HG03469 (cell line): Measurements from ENCODE around the gene NSMF.
"Not testable (repeated sequence)": the region's sequence is repeated elsewhere in the genome, so short reads cannot be mapped to it uniquely, and the experiment has no call there.

Source experiments
- ATAC-seq: cut with Tn5 transposase; IDR thresholded peaks from one replicate; pipeline ENCODE4 v1.9.1; 2021; ENCODE audit warnings: mild to moderate bottlenecking, moderate library complexity, moderate number of reproducible peaks; ENCODE audit not compliant: unreplicated experiment

The NSMF gene

DNA sequence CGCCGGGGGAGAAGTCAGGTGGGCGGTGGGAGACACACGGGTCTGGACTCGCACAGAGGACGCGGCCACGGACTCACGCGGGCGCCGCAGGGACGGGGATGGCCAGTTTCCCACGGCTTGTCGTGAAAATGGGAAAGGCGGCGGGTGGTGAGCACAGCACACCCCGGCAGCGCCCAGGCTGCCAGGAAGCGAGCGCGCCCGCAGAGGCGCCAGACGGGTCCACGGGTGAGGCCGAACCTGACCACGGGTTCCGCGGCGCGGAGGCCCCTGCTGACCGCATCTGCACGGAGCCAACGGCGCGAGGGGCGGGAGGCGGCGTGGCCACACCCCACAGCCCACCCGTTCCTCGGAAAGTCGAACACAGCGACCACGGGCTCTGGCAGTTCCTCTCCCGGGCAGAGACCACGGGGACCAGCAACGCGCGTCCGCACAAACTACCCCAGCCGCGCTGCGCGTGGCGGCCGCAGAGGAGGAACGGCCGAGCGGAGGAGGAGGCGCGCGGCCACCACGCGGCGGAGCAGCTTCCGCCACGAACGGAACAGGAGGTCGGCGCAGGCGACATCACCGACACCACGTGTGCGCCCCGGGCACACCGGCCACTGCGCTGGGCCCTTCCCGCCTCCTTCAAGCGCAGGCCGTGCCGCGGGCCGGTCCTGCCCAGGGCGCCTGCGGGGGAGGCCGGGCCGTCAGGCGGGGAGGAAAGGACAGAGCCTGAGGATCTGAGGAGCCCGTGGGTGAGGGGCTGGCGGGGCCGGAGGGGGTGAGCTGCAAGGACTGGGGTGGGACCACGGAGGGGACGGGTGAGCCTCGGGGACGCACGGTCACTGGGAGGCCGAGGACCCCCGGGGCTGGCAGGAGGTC lies 41.7 kb downstream of the NSMF start:
- ATAC-seq: no peak

DNA sequence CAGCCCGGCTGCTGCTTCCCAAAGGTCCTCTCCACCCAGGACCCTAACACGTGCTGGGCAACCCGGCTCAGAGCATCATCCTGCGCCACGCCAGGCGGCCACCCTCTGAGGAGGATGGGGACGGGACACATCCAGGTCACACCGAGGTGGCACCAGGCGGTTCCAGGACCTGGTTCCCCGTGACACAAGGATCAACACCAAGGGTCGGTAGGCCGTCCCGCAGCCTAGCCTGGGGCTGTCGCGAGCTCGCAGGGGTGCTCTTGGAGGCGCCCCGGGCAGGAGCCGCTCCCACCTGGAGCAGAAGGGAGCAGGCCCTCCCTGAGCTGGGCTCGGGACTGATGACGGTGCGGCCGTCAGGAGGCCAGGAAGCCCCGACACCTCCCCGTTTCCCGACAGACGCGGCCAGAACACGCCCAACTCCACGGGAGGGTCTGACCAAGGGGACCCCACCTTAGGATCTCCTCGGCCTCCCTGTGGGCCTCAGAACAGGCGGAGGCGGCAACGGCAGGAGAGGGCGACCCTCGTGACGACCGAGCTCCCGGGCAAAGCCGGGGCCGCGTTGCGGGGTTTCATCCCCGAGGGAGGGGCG lies 42.5 kb downstream of the NSMF start:
- no peak for ATAC-seq

DNA sequence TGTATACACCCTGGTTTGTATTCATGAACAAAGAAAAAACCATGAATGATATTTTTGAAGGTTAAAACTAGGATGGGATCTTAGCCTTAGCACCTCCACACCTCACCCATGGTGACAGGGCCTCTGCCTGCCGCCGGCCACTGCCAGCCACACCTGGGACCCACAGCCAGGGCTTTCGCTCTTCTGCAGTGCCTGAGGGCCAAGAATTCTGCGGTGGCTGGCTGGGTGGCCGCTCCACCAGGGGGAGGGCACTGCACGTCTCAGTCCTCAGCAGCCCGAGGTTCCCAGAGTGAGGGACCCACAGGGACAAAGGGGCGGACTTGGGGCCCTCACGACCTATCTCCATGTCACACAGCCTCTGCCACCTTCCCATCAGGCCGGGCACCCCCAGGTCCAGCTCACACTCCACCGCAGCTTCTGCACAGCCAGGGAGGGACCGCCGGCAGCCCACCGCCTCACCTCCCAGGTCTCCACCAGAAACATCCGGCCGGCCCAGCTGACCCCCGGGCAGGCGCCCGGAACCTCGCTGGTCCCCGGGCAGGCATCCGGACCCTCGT lies 43.0 kb downstream of the NSMF start:
- no peak for ATAC-seq

DNA sequence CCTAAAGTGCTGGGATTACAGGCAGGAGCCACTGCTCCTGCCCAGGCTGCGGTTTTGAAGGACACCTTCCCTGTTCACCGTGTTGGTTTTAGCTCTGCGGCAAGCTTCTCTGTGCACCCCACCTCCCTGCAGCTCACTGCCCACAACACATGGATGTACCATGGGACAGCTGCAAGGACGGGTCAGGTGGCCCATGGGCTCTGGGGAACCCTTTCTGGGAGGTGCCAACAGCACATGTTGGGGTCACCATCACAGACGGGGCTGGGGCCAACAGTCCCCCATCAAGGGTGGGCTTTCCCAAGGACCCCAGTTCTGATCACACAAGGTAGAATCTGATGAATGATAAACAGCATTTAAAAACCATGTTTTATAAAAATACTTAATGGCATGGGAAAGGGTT lies 43.7 kb downstream of the NSMF start:
- ATAC-seq: no peak

DNA sequence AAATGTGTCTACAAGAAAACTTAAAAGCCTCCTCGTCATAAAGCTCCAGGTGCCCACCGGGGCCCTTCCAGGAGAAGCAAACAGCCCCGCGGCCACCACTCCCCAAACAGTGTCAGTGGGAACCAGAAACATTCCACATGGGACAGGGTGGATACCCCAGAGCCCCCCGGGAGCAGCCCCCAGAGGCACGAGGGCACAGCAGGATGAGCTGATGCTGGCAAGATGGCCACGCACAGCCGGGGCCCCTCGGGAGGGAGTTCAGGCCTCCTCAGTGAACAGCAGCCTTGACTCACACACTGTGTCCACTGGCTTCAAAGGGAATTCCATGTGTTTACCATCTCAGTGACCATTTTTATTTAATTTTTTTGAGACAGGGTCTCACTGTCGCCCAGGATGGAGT lies 46.7 kb downstream of the NSMF start:
- no peak for ATAC-seq

DNA sequence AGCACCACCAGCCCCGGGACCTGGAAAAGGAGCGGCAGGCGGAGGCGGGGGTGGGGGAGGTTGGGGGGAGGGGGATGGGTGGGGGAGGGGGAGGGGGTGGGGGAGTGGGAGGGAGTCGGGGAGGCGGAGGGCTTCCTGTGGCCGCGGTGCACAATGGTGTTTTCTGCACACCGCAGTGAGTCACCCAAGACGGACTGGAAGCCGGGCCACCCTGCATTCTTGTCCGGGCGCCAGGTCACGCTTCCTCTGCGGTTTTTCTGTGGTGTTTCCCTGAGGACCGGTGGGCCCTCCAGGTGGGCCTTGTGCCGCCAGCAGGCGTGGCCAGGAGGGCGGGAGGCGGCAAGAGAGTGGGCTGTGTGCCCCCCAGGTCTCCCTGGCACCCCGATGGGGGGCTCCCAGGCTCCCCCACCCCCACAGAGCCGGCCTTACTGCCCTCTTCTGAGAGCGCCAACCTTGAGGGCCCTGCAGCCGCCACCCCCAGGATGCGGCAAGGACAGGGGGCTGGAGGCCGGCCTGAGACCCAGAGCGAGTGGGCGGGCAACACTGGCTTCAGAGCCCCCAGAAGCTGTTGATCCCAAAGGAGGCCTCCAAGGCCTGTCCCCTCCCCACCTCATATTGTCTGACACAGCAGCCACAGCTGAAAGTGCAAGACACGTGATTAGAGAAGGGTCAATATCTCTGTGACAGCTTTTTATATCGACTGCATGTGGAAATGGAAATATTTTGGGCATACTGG lies 47.3 kb downstream of the NSMF start:
- ATAC-seq: no peak

DNA sequence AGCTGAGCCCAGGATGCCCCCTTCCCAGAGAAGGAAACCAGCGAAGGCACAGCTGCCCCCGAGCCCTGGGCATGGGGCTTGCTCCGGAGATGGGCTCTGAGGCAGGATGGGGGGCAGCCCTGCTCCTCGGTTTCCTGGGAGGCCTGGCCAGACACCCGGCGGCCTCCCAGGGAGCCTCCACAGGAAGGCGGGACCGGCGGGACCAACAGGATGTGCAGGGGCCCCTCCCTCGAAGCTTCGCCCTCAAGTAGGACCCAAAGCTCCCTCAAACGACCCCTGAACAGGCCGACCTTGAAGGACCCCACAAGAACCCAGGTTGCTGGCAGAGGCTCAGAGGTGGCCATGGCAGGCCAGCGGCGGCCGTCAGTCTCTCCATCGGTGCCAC lies 47.9 kb downstream of the NSMF start:
- ATAC-seq: no peak

DNA sequence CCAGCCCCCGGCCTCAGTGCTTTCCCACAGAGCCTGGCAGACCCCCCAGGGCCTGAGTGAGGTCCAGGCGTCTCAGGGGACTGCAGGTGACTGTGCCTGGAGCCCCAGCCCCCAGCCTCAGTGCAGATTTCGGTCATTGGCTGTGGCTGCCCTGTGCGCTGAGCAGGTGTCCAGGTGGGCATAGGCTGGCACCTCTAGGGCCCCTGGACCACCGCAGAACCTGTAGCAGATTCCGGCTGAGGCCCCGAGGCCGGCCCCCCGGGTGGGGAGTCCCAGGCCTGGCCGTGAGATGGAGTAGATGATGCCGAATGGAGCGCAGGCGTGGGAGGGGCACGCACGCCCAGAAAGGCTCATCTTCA lies 48.3 kb downstream of the NSMF start:
- ATAC-seq: no peak

DNA sequence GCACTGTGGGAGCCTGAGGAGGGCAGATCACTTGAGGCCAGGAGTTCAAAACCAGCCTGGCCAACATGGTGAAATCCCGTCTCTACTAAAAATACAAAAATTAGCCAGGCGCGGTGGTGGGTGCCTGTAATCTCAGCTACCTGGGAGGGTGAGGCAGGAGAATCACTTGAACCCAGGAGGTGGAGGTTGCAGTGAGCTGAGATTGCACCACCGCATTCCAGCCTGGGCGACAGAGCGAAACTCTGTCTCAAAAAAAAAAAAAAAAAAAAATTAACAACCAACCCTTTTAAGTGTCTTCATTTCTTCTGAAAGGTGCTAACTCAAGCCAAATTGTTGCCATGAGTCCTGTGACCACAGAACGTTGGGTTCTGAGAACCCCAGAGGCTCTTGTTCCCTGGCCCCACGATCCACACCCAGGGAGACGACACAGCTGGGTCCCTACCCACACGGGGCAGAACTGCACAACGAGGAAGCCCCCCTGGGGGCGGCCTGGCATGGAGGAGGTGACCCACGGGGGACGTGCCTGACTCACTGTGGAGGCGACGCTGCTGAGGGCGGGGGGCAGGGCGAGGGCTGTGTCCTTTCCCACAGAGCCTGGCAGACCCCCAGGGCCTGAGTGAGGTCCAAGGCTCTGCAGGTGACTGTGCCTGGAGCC lies 48.8 kb downstream of the NSMF start:
- not testable (repeated sequence) for ATAC-seq

DNA sequence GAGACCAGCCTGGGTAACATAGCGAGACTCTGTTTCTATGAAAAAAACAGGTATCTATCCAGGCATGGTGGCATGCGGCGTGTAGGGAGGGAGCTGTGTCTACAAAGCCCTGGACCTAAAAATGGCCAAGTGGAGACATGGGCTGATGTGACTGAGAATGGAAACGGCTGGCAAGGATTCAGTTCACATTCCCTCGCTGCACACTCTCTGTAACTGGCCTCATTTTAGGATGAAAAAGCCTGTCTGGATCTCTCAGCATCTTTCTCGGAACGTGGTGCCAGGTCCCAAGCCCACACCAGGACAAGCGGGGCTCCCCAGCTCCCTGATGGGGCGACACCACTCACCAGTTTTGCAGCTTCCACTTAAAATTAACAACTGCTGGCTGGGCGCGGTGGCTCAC lies 49.6 kb downstream of the NSMF start:
- ATAC-seq: no peak

DNA sequence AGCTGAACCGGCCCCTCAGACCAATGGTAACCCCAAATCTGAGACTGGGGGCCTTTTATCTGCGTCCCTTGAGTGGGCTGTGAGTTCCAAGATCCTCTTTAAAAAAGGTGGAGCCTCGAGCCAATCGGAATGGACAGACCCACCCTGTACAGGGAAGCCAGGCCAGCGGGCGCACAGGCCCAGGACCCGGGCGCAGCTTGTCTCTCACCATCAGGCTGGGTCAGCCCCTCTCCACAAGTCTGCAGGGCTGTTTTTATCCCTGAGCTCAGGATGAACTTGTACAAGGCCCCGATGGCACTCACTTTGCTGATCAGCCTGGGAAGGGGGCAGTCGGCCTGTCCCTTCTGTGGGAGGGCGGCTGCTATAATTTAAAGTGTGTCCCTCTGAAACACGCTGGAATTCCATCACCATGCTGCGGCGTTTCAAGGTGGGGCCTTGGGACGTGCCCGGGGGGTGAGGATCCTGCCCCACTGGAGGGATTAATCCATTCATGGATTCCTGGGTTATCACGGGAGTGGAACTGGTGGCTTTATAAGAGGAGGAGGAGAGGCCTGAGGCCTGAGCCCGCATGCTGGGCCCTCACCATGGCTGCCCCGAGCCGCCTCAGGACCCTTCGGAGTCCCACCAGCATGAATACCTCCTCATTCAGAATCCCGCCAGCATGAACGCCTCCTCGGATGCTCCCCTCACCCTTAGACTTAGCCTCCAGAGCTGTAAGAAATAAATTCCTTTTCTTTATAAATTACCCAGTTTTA lies 50.3 kb downstream of the NSMF start:
- no peak for ATAC-seq

DNA sequence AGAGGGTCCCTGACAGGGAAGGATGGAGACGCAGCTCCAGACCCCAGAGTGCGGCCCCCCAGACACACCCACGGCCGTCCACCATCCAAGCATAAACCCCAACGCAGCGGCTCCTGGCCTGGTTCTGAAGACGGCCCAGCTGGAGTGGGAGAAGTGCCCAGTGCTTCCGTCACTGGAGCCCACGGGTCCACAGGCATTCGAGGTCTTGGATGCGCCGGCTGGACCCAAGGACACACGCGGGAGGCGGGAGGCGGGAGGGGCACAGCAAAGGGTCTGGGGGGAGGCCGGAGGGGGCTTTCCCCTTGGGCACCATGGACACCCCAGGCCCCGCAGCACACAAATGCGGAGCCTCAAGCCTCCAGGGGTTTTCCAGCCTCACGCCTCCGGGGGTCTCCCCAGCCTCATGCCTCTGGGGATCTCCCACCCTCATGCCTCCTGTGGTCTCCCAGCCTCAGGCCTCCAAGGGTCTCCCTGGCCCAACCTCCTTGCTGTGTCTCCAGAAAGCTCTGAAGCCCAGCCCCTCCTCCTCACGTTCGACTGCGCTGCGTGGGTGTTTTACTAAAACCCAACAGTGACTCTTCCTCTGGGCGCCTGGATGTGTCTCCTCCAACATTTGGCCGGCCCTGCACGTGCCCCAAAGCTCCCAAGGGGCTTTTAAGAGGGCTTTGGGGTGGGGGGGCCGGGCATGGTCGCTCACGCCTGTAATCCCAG lies 51.4 kb downstream of the NSMF start:
- ATAC-seq: no peak

DNA sequence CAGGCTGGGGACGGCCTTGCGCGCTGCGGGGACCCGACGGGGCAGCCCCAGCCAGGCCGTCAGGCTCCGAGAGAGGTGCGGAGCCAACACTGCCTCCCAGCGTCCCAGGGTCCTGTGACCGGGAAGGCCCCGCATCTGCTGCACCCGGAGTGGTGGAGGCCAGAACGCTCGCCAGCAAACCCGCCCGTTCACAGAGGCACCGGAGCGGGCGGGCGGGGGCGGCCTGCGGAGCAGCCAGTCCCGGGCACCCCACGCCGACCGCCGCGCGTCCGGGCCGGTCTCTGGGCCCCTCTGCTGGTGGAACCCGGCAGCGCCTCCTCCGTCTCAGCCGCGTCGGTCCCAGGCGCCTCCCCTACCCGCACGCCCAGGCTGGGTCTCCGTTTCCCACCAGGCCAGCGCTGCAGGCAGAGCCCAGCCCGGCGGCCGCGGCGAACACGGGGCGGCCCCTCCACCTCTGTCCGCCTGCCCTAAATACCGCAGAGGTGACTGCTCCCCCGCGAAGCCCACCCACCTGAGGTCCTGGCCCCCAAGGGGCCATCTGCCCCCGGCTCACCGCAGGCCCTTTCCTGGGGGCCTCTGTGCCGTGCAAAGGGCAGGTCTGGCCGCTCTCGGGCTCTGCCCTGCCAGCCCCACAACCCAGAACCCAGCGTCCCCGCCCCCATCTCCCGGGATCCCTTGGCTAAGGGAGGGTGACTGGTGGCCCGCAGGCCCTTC lies 52.1 kb downstream of the NSMF start:
- ATAC-seq: no peak

DNA sequence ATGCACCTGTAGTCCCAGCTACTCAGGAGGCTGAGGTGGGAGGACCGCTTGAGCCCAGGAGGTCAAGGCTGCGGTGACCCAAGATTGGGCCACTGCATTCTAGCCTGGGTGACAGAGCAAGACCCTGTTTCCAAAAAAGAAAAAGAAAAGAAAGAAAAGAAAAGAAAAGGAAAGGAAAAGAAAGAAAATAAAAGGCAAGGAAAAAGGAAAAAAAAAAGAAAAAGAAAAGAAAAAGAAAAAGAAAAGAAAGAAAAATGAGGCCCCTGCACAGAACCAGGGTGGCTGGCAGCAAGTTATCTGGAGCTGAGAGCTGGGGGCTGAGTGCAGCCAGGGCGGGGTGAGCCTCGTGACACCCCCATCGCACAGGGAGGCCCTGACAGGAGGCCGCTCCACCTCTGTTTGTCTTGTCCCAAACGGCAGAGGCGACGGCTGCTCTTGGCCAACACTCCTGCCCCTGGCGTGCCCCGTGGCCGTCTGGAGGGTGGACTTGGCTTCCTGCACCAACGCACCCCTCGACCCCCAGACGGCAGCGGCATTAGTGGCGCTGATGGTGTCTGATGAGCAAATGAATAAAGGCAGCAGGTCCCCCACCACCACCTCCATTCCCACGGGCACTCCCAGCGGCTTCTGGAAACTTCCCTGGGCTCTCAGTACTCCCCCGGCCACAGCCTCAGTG lies 52.9 kb downstream of the NSMF start:
- no peak for ATAC-seq

DNA sequence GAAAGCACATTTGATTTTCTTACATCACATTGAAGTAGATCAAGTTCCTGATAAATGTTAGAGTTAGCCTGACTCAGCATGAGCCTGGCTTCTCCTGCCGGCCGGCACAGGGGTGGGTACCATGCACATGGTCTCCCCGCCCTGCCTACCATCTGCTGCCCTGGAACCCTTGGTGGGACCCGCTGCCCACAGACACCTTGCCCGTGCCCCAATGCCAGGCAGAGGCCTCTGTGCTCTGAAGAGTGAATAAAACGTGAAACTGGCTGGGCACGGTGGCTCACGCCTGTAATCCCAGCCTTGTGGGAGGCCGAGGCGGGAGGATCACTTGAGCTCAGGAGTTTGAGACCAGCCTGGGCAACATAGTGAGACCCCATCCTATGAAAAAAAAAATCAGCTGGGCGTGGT lies 53.5 kb downstream of the NSMF start:
- ATAC-seq: no peak

DNA sequence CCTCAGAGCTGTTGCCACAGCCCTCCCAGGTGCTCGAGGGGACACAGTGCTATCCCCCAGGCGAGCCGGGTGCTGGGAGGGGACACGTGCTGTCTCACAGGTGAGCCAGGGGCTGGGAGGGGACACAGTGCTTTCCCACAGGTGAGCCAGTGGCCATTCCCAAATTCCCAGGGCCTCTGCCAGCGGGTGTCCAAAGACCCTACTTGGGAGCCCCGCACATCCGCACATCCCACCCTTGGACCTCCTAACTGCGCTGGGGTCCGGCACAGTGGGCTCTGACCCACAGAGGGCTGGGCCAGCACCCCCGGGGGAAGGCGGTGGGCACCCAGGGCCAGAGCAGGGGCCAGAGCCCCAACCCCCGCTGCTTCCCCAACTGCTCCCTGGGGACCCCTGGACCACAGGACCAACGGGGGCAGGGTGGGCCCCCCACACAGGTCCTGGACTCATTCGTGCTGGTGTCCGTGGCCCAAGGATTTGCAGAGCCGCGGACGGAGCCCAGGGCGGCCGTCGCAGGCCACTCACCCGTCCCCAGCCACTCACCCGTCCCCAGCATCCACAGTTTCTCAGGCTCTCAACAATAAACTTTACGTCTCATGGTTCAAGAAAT lies 54.1 kb downstream of the NSMF start:
- no peak for ATAC-seq

DNA sequence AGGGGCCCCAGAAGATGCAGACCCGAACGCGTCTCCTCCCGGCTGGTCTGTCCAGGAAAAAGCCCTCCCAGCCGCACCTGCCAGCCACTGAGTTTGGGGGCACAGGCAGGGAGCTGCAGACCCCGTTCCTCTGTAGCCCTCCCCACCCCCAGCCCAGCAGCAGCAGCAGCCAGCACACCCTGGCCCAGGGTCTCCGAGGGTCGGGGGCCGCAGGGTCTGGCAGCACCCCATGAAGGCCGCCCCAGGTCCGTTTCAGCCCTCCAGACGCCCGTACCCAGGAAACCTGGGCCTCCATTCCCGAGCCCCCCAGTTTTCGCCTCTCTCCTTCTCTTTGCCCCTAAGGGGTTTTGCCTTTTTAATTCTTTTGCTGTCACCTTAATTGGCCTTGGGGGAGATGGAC lies 55.9 kb downstream of the NSMF start:
- no peak for ATAC-seq

DNA sequence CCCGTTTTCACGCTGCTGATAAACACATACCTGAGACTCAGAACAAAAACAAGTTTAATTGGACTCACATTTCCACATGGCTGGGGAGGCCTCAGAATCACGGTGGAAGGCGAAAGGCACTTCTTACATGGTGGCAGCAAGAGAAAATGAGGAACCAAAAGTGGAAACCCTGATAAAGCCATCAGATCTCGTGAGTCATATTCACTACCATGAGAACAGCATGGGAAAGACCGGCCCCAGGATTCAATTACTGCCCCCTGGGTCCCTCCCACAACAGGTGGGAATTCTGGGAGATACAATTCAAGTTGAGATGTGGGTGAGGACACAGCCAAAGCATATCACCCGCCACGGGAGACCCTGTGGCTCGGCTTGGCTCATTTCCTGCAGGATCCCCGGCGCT lies 56.4 kb downstream of the NSMF start:
- no peak for ATAC-seq
